ENCODE results near the gene PTGDR2.

DNA sequence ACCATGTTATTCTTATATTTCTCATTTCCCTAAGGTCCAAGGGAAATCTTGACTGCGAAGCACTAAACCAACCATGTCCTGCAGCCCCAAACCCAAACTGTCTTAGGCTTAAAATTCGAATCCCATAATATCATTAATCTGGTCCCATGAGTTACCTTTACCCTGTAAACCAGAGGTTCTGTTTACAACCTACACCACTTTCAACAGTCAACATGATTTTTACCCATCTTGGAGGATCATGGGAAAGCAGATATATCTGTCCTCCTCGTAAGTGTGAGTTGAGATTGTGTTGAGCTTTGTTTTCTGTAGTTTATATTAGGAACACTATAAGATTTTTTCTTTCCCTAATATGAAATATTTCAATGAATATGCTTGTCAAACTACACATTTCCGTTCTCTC, 44.2 kb upstream of the PTGDR2 start:
- TF ChIP-seq, protein P1, sequence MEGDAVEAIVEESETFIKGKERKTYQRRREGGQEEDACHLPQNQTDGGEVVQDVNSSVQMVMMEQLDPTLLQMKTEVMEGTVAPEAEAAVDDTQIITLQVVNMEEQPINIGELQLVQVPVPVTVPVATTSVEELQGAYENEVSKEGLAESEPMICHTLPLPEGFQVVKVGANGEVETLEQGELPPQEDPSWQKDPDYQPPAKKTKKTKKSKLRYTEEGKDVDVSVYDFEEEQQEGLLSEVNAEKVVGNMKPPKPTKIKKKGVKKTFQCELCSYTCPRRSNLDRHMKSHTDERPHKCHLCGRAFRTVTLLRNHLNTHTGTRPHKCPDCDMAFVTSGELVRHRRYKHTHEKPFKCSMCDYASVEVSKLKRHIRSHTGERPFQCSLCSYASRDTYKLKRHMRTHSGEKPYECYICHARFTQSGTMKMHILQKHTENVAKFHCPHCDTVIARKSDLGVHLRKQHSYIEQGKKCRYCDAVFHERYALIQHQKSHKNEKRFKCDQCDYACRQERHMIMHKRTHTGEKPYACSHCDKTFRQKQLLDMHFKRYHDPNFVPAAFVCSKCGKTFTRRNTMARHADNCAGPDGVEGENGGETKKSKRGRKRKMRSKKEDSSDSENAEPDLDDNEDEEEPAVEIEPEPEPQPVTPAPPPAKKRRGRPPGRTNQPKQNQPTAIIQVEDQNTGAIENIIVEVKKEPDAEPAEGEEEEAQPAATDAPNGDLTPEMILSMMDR (IDR thresholded peaks at IDR 0.05 in 2 of 3, conservative IDR thresholded peaks at IDR 0.05 in 1 of 3; ENCODE audit: borderline replicate concordance in 1 of 3, insufficient read depth in 1 of 3, low read depth in 2 of 3, low read length in 2 of 3) = no peak
- TF ChIP-seq, protein P2, sequence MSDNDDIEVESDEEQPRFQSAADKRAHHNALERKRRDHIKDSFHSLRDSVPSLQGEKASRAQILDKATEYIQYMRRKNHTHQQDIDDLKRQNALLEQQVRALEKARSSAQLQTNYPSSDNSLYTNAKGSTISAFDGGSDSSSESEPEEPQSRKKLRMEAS (IDR thresholded peaks at IDR 0.05) = no peak
- TF ChIP-seq, protein P3, sequence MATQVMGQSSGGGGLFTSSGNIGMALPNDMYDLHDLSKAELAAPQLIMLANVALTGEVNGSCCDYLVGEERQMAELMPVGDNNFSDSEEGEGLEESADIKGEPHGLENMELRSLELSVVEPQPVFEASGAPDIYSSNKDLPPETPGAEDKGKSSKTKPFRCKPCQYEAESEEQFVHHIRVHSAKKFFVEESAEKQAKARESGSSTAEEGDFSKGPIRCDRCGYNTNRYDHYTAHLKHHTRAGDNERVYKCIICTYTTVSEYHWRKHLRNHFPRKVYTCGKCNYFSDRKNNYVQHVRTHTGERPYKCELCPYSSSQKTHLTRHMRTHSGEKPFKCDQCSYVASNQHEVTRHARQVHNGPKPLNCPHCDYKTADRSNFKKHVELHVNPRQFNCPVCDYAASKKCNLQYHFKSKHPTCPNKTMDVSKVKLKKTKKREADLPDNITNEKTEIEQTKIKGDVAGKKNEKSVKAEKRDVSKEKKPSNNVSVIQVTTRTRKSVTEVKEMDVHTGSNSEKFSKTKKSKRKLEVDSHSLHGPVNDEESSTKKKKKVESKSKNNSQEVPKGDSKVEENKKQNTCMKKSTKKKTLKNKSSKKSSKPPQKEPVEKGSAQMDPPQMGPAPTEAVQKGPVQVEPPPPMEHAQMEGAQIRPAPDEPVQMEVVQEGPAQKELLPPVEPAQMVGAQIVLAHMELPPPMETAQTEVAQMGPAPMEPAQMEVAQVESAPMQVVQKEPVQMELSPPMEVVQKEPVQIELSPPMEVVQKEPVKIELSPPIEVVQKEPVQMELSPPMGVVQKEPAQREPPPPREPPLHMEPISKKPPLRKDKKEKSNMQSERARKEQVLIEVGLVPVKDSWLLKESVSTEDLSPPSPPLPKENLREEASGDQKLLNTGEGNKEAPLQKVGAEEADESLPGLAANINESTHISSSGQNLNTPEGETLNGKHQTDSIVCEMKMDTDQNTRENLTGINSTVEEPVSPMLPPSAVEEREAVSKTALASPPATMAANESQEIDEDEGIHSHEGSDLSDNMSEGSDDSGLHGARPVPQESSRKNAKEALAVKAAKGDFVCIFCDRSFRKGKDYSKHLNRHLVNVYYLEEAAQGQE (IDR thresholded peaks at IDR 0.05; ENCODE audit: low read depth) = no peak
- no peak for TF ChIP-seq POLR2A (IDR thresholded peaks at IDR 0.05; ENCODE audit: borderline replicate concordance, extremely low read depth, insufficient read depth, insufficient read length)
- no peak for TF ChIP-seq RAD21 (IDR thresholded peaks at IDR 0.05; ENCODE audit: low read depth)
- TF ChIP-seq EZH2 (IDR thresholded peaks at IDR 0.05) = no peak
- TF ChIP-seq, protein P4, sequence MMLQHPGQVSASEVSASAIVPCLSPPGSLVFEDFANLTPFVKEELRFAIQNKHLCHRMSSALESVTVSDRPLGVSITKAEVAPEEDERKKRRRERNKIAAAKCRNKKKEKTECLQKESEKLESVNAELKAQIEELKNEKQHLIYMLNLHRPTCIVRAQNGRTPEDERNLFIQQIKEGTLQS (IDR thresholded peaks at IDR 0.05) = no peak
- no peak for TF ChIP-seq SIN3A (IDR thresholded peaks at IDR 0.05; ENCODE audit: low read depth)
- TF ChIP-seq SRF (IDR thresholded peaks at IDR 0.05; ENCODE audit: low read depth) = no peak
- no peak for TF ChIP-seq ELF1 (IDR thresholded peaks at IDR 0.05; ENCODE audit: borderline replicate concordance, low read depth)
- TF ChIP-seq CEBPB (IDR thresholded peaks at IDR 0.05; ENCODE audit: low read depth) = no peak
- no peak for TF ChIP-seq EGR1 (IDR thresholded peaks at IDR 0.05; ENCODE audit: low read depth)
- no peak for TF ChIP-seq YY1 (IDR thresholded peaks at IDR 0.05; ENCODE audit: extremely low read depth, insufficient replicate concordance, low read depth, low read length)
- TF ChIP-seq SP1 (IDR thresholded peaks at IDR 0.05; ENCODE audit: low read depth) = no peak

Data from HCT116 (cell line).